H1 (cell line): Measurements from ENCODE around the gene KCNB1. TPM values are rescaled to one million over a fixed set of nuclear protein-coding genes. Genes with fewer than 3 reads are reported as not detected.

Experiments used
- CTCF ChIA-PET: fragments of 300-600 bp; sonication (Branson Sonifier 250); formaldehyde crosslinking; loops from one replicate; lab custom pipeline; 2021; ENCODE audit not compliant: partially characterized antibody; lab: Charles Lee
- POLR2A ChIA-PET: fragments of 300-600 bp; sonication (Branson Sonifier 250); formaldehyde crosslinking; loops from one replicate; lab custom pipeline; 2021; ENCODE audit warnings: inconsistent platforms; ENCODE audit not compliant: partially characterized antibody; lab: Charles Lee
- DNase-seq, 2 experiments: peaks; one replicate each; pipeline versions ENCODE4 v3.0.0 to v3.0.0-alpha.2; 2010 to 2022; ENCODE audit warnings: low spot score in 2 of 2, low read depth in 1 of 2, mixed read lengths in 1 of 2
- FAIRE-seq: peaks from 2 replicates; lab custom pipeline; 2011; peaks lifted over from hg19 to GRCh38; lab: Jason Lieb, UNC
- H2AFZ ChIP-seq: 2 replicates; pipeline ENCODE4 v1.8.1; 2012; ENCODE audit warnings: low read length, inconsistent platforms
- H2AK5ac ChIP-seq: 2 replicates; pipeline ENCODE4 v1.6.1; 2013; ENCODE audit warnings: low read depth, low read length
- H2BK120ac ChIP-seq: replicated peaks from 2 replicates; pipeline ENCODE3; 2013; ENCODE audit warnings: low read depth, low read length, inconsistent platforms
- H2BK12ac ChIP-seq: 2 replicates; pipeline ENCODE4 v1.6.1; 2013; ENCODE audit warnings: low read depth, low read length
- H2BK15ac ChIP-seq: 2 replicates; pipeline ENCODE4 v1.6.1; 2013; ENCODE audit warnings: low read length
- H2BK20ac ChIP-seq: 2 replicates; pipeline ENCODE4 v1.6.1; 2013; ENCODE audit warnings: low read length
- H2BK5ac ChIP-seq: 2 replicates; pipeline ENCODE4 v1.6.1; 2013; ENCODE audit warnings: low read depth, low read length
- H3K14ac ChIP-seq: 2 replicates; pipeline ENCODE4 v1.6.1; 2013; ENCODE audit warnings: inconsistent platforms; ENCODE audit not compliant: insufficient read length
- H3K18ac ChIP-seq: 2 replicates; pipeline ENCODE4 v1.6.1; 2013; ENCODE audit warnings: low read length; ENCODE audit errors: extremely low read depth
- H3K23ac ChIP-seq: 2 replicates; pipeline ENCODE4 v1.6.1; 2013; ENCODE audit warnings: inconsistent platforms; ENCODE audit not compliant: insufficient read length
- H3K23me2 ChIP-seq: 2 replicates; pipeline ENCODE4 v1.6.1; 2013; ENCODE audit warnings: low read depth, low read length
- H3K27ac ChIP-seq: 2 replicates; pipeline ENCODE4 v1.6.1; 2011; ENCODE audit warnings: low read depth, low read length, inconsistent platforms
- H3K27me3 ChIP-seq, 4 experiments: replicated peaks in 1 of 4; 1 replicate in 1 of 4; 2 replicates in 3 of 4; pipeline versions ENCODE4 v1.6.1 to v1.8.1; 2011 to 2013; ENCODE audit warnings: low read length in 3 of 4, mild to moderate bottlenecking in 3 of 4, inconsistent platforms in 2 of 4, mixed read lengths in 2 of 4, moderate library complexity in 1 of 4; ENCODE audit not compliant: control insufficient read depth in 3 of 4, insufficient read depth in 3 of 4; ENCODE audit errors: extremely low read depth in 1 of 4
- H3K36me3 ChIP-seq, 4 experiments: 2 replicates each; pipeline versions ENCODE4 v1.6.1 to v1.8.1; 2011 to 2013; ENCODE audit warnings: mild to moderate bottlenecking in 4 of 4, low read length in 3 of 4, moderate library complexity in 2 of 4, control low read depth in 1 of 4, inconsistent platforms in 1 of 4; ENCODE audit not compliant: insufficient read depth in 4 of 4, control insufficient read depth in 2 of 4
- H3K4ac ChIP-seq: replicated peaks from 2 replicates; pipeline ENCODE3; 2013; ENCODE audit warnings: low read length, low read depth, mixed read lengths, inconsistent platforms; ENCODE audit not compliant: insufficient read length
- H3K4me1 ChIP-seq, 4 experiments: replicated peaks in 1 of 4; 1 replicate in 1 of 4; 2 replicates in 3 of 4; pipeline versions ENCODE4 v1.6.1 to v1.8.1; 2011 to 2013; ENCODE audit warnings: low read length in 3 of 4, inconsistent platforms in 2 of 4, mixed read lengths in 1 of 4; ENCODE audit not compliant: insufficient read depth in 4 of 4, control insufficient read depth in 3 of 4
- H3K4me2 ChIP-seq, 2 experiments: 2 replicates each; pipeline versions ENCODE4 v1.6.1 to v1.8.1; 2011 to 2013; ENCODE audit warnings: low read depth in 2 of 2, low read length in 2 of 2, control low read depth in 1 of 2, inconsistent platforms in 1 of 2, mild to moderate bottlenecking in 1 of 2; ENCODE audit not compliant: insufficient read depth in 1 of 2
- H3K4me3 ChIP-seq, 4 experiments: fragments of 200-600, 300-600 bp in 1 of 4; sonication (generic), shearing (Covaris generic), sonication (Bioruptor Twin) in 1 of 4; 2 replicates each; pipeline versions ENCODE4 v1.5.1 to v1.8.1; 2011 to 2016; ENCODE audit warnings: low read length in 4 of 4, low read depth in 3 of 4, control low read depth in 2 of 4, inconsistent platforms in 2 of 4, mild to moderate bottlenecking in 2 of 4, mixed read lengths in 1 of 4, moderate library complexity in 1 of 4; ENCODE audit not compliant: insufficient read depth in 2 of 4; ENCODE audit errors: extremely low read depth in 1 of 4
- H3K56ac ChIP-seq: replicated peaks from 2 replicates; pipeline ENCODE3; 2013; ENCODE audit warnings: low read depth, mild to moderate bottlenecking, mixed read lengths, low read length, inconsistent platforms; ENCODE audit not compliant: insufficient read length
- H3K79me1 ChIP-seq: 2 replicates; pipeline ENCODE4 v1.6.1; 2013; ENCODE audit warnings: low read depth, low read length, control low read depth
- H3K79me2 ChIP-seq, 2 experiments: 2 replicates each; pipeline versions ENCODE4 v1.6.1 to v1.8.1; 2012 to 2013; ENCODE audit warnings: low read length in 2 of 2, mild to moderate bottlenecking in 2 of 2, inconsistent platforms in 1 of 2; ENCODE audit not compliant: insufficient read depth in 2 of 2, control insufficient read depth in 1 of 2
- H3K9ac ChIP-seq, 4 experiments: replicated peaks in 1 of 4; 1 replicate in 1 of 4; 2 replicates in 3 of 4; pipeline versions ENCODE4 v1.6.1 to v1.8.1; 2011 to 2013; ENCODE audit warnings: low read depth in 3 of 4, low read length in 3 of 4, control low read depth in 2 of 4, mild to moderate bottlenecking in 2 of 4, moderate library complexity in 2 of 4, inconsistent platforms in 1 of 4; ENCODE audit errors: extremely low read depth in 1 of 4
- H3K9me3 ChIP-seq, 2 experiments: 2 replicates each; pipeline versions ENCODE4 v1.6.1 to v1.8.1; 2012 to 2013; ENCODE audit warnings: mild to moderate bottlenecking in 2 of 2, moderate library complexity in 2 of 2, control low read depth in 1 of 2, inconsistent platforms in 1 of 2, low read depth in 1 of 2, low read length in 1 of 2, mixed read lengths in 1 of 2; ENCODE audit not compliant: insufficient read depth in 2 of 2
- H4K20me1 ChIP-seq, 2 experiments: replicated peaks in 1 of 2; 2 replicates each; pipeline versions ENCODE3 to v1.8.1; 2011 to 2013; ENCODE audit warnings: inconsistent platforms in 2 of 2, low read length in 2 of 2, mild to moderate bottlenecking in 1 of 2; ENCODE audit not compliant: insufficient read depth in 2 of 2, control insufficient read depth in 1 of 2
- H4K5ac ChIP-seq: 2 replicates; pipeline ENCODE4 v1.6.1; 2013; ENCODE audit warnings: low read length, low read depth, mixed read lengths, inconsistent platforms; ENCODE audit not compliant: insufficient read length
- H4K8ac ChIP-seq: 2 replicates; pipeline ENCODE4 v1.8.0; 2013; ENCODE audit warnings: mild to moderate bottlenecking, moderate library complexity, low read length, inconsistent platforms; ENCODE audit not compliant: insufficient read depth; ENCODE audit errors: extremely low read depth
- H4K91ac ChIP-seq: replicated peaks from 2 replicates; pipeline ENCODE3; 2013; ENCODE audit warnings: low read length, mixed read lengths, inconsistent platforms; ENCODE audit not compliant: insufficient read length
- BACH1 ChIP-seq: IDR thresholded peaks from 2 replicates; pipeline ENCODE4 v1.6.1; 2012; ENCODE audit warnings: low read length, improper control_type of control experiment
- CBX8 ChIP-seq: fragments of 300-800, 300-1000 bp; sonication (generic); IDR thresholded peaks from 2 replicates; pipeline ENCODE4 v1.7.1; 2016; ENCODE audit warnings: low read depth, low read length, borderline replicate concordance
- EZH2 ChIP-seq: fragments of 200-600 bp; sonication (generic); IDR thresholded peaks from 2 replicates; pipeline ENCODE4 v1.7.1; 2012; ENCODE audit warnings: low read depth, mild to moderate bottlenecking, moderate library complexity, low read length, inconsistent platforms; ENCODE audit not compliant: severe bottlenecking
- POU5F1 ChIP-seq: IDR thresholded peaks from 2 replicates; pipeline ENCODE4 v1.6.1; 2011; ENCODE audit warnings: low read depth, mild to moderate bottlenecking, low read length, moderate library complexity
- RFX5 ChIP-seq: IDR thresholded peaks from 2 replicates; pipeline ENCODE4 v1.6.1; 2011; ENCODE audit warnings: low read depth, low read length, improper control_type of control experiment, borderline replicate concordance
- RXRA ChIP-seq: IDR thresholded peaks from 2 replicates; pipeline ENCODE4 v1.6.1; 2011; ENCODE audit warnings: low read depth, mild to moderate bottlenecking, low read length, moderate library complexity; ENCODE audit not compliant: insufficient read depth
- SUZ12 ChIP-seq: fragments of 200-600 bp; sonication (generic); IDR thresholded peaks from 2 replicates; pipeline ENCODE4 v1.6.1; 2012; ENCODE audit warnings: mild to moderate bottlenecking, inconsistent platforms, low read length, moderate library complexity, mixed read lengths
- TEAD4 ChIP-seq: IDR thresholded peaks from 2 replicates; pipeline ENCODE4 v1.6.1; 2012; ENCODE audit warnings: low read depth, low read length, inconsistent platforms, mixed read lengths
- WGBS, 2 experiments: shearing (Covaris generic) in 1 of 2; methylation state at CpG; one replicate each; pipeline versions ENCODE4 v1.1.6 to v1.1.7; 2013 to 2015; ENCODE audit warnings: low lambda C conversion rate in 2 of 2, mixed read lengths in 2 of 2, inconsistent platforms in 1 of 2, low coverage in 1 of 2, missing lambda C conversion rate in 1 of 2; ENCODE audit not compliant: insufficient replicate concordance in 2 of 2, insufficient coverage in 1 of 2, insufficient read length in 1 of 2; ENCODE audit errors: extremely low coverage in 1 of 2, missing lambda C conversion rate in 1 of 2; 5-methylcytosine and 5-hydroxymethylcytosine counted together
- polyA plus RNA-seq, 7 experiments: library from polyadenylated mRNA; depleted of rRNA in 3 of 7; stranded (reverse) in 5 of 7; unstranded in 2 of 7; fragments of >200 nt in 5 of 7; fragments of 200-250 nt in 2 of 7; gene quantifications; 1 replicate in 5 of 7; 2 replicates in 1 of 7; 4 replicates in 1 of 7; pipeline versions ENCODE4 v1.2.1 to v1.2.3, GENCODE V29; 2011 to 2013; ENCODE audit warnings: missing spikeins in 2 of 7, mixed read lengths in 2 of 7
- total RNA-seq: library from RNA; stranded (reverse); fragmentation: NEBNext Ultra II Directional; extraction: Animal tissue kit (Norgen Biotek cat#: 25700); gene quantifications from 2 replicates; pipeline ENCODE4 v1.2.1, GENCODE V29; 2021

Gene KCNB1
- total and polyA plus RNA-seq, 2 of the 8 experiments (the other 6 are each of a cell fraction or from before 2014, with no cell fraction given) = 0.58 to 0.67 TPM

DNA sequence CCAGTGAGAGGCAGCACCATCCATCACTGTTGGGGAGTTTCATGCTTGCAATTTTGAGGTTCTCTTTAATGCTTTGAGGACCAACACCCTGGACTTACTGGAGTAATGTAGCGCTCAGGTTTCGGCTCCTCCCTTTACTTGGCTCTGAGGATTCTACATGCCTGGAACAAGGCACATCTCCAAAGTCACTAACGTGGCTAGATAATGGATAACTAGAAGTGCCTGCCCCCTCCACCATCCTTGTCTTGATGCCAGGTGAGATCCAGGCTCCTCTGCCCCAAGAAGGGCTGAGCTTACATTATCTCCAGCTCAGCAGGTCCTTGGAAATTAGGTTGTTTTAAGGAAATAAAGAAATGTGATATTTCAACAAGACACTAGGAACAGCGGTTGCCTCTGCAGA, 129.1 kb downstream of the KCNB1 start:
- CTCF ChIA-PET = interaction anchor here (0.8 to 8.2 kb wide), 12 partner anchors 10 to 188 kb away, joined by 3 to 47 read pairs (median 3); no protein-coding TSS in a partner anchor

More for the DNA sequence above, 129.1 kb downstream of the KCNB1 start:
- H4K20me1 ChIP-seq = no peaks in the 10 kb centered on the region
- H4K8ac ChIP-seq = no peak overlapping the region; the same call in 1 of the 2 replicates
- H3K27me3 ChIP-seq = no peaks in the 10 kb centered on the region; a peak in 1 of 7 replicates
- no peak overlapping the region for H2BK120ac ChIP-seq
- H3K4me3 ChIP-seq = no peak overlapping the region
- no peak overlapping the region for H2BK15ac ChIP-seq
- no peaks in the 10 kb centered on the region for H3K4me1 ChIP-seq
- H2BK5ac ChIP-seq = no peak overlapping the region
- DNase-seq (no peak), FAIRE-seq (no peak)
- no peak overlapping the region for H3K14ac ChIP-seq
- no peak overlapping the region for H2BK12ac ChIP-seq
- no peaks in the 10 kb centered on the region for H3K79me2 ChIP-seq
- H3K9ac ChIP-seq = no peak overlapping the region
- H3K56ac ChIP-seq = no peak overlapping the region
- no peak overlapping the region for H3K18ac ChIP-seq
- no peak overlapping the region for H3K27ac ChIP-seq
- no peak overlapping the region for H4K5ac ChIP-seq
- POLR2A ChIA-PET = interaction anchor here (0.7 kb wide), 1 partner anchor 70 kb away, joined by 4 read pairs; no protein-coding TSS in a partner anchor
- H2AK5ac ChIP-seq = no peak overlapping the region
- no peak for TF ChIP-seq CBX8
- TF ChIP-seq BACH1 = no peak
- no peak for TF ChIP-seq SUZ12
- no peak for TF ChIP-seq EZH2
- no peak for TF ChIP-seq POU5F1
- no peak for TF ChIP-seq RFX5
- no peak for TF ChIP-seq TEAD4
- no peak for TF ChIP-seq RXRA
- no peak overlapping the region for H4K91ac ChIP-seq
- no peak overlapping the region for H2BK20ac ChIP-seq
- H3K9me3 ChIP-seq = no peaks in the 10 kb centered on the region
- no peak overlapping the region for H3K4ac ChIP-seq
- H3K23me2 ChIP-seq = no peaks in the 10 kb centered on the region; the same call in 1 of the 2 replicates
- H3K79me1 ChIP-seq = no peaks in the 10 kb centered on the region
- no peaks in the 10 kb centered on the region for H3K36me3 ChIP-seq
- no peak overlapping the region for H2AFZ ChIP-seq
- 94% methylated on average over 4 of the region's 4 CpGs; no CpG with 5 or more reads in 1 of the 2 experiments for WGBS, 2 experiments
- H3K23ac ChIP-seq = no peak overlapping the region
- H3K4me2 ChIP-seq = no peak overlapping the region
